Trophoblast cell (in vitro differentiated cells and primary cell): ENCODE data around the gene ORM2.

Source experiments
- DNase-seq, 2 donors: peaks; one replicate each; pipeline ENCODE4 v3.0.0-alpha.2; 2016
- H2AFZ ChIP-seq: 2 replicates; pipeline ENCODE4 v1.6.1; 2013; ENCODE audit warnings: low read length, moderate library complexity, mild to moderate bottlenecking; ENCODE audit not compliant: insufficient read depth, poor library complexity
- H2AK5ac ChIP-seq: 2 replicates; pipeline ENCODE4 v1.6.1; 2013; ENCODE audit warnings: mild to moderate bottlenecking, low read length
- H2BK120ac ChIP-seq: 2 replicates; pipeline ENCODE4 v1.6.1; 2013; ENCODE audit warnings: low read length, mild to moderate bottlenecking, moderate library complexity; ENCODE audit not compliant: insufficient read depth, poor library complexity
- H2BK12ac ChIP-seq: 2 replicates; pipeline ENCODE4 v1.6.1; 2013; ENCODE audit warnings: mild to moderate bottlenecking, low read length, moderate library complexity
- H2BK5ac ChIP-seq: 2 replicates; pipeline ENCODE4 v1.6.1; 2013; ENCODE audit warnings: low read length, low read depth, moderate library complexity, mild to moderate bottlenecking; ENCODE audit not compliant: poor library complexity
- H3K14ac ChIP-seq: 2 replicates; pipeline ENCODE4 v1.6.1; 2013; ENCODE audit warnings: mild to moderate bottlenecking, low read length
- H3K18ac ChIP-seq: 2 replicates; pipeline ENCODE4 v1.6.1; 2013; ENCODE audit warnings: mild to moderate bottlenecking, low read length
- H3K23ac ChIP-seq: 2 replicates; pipeline ENCODE4 v1.6.1; 2013; ENCODE audit warnings: low read length
- H3K27ac ChIP-seq: 2 replicates; pipeline ENCODE4 v1.5.1; 2013; ENCODE audit warnings: low read depth, mild to moderate bottlenecking, inconsistent platforms, low read length, moderate library complexity
- H3K27me3 ChIP-seq: 2 replicates; pipeline ENCODE4 v1.6.1; 2013; ENCODE audit warnings: inconsistent platforms, mild to moderate bottlenecking, low read length, moderate library complexity; ENCODE audit not compliant: insufficient read depth
- H3K36me3 ChIP-seq, 2 experiments: 1 replicate in 1 of 2; 2 replicates in 1 of 2; pipeline ENCODE4 v1.6.1; 2013; ENCODE audit warnings: low read length in 2 of 2, mild to moderate bottlenecking in 2 of 2, moderate library complexity in 1 of 2; ENCODE audit not compliant: insufficient read depth in 2 of 2, control insufficient read depth in 1 of 2
- H3K4ac ChIP-seq: 2 replicates; pipeline ENCODE4 v1.6.1; 2013; ENCODE audit warnings: low read depth, mild to moderate bottlenecking, low read length, moderate library complexity
- H3K4me1 ChIP-seq, 2 experiments: 1 replicate in 1 of 2; 2 replicates in 1 of 2; pipeline ENCODE4 v1.6.1; 2013; ENCODE audit warnings: low read length in 2 of 2, mild to moderate bottlenecking in 2 of 2, moderate library complexity in 1 of 2; ENCODE audit not compliant: insufficient read depth in 2 of 2, control insufficient read depth in 1 of 2
- H3K4me2 ChIP-seq: 2 replicates; pipeline ENCODE4 v1.6.1; 2013; ENCODE audit warnings: inconsistent platforms, mild to moderate bottlenecking, low read length, moderate library complexity
- H3K4me3 ChIP-seq: 2 replicates; pipeline ENCODE4 v1.5.1; 2013; ENCODE audit warnings: mild to moderate bottlenecking, low read depth, low read length, inconsistent platforms
- H3K79me1 ChIP-seq: one replicate; pipeline ENCODE4 v1.6.1; 2013; ENCODE audit warnings: low read length
- H3K79me2 ChIP-seq: 2 replicates; pipeline ENCODE4 v1.6.1; 2013; ENCODE audit warnings: low read length, mild to moderate bottlenecking; ENCODE audit not compliant: control insufficient read depth, insufficient read depth, poor library complexity
- H3K9ac ChIP-seq: 2 replicates; pipeline ENCODE4 v1.6.1; 2013; ENCODE audit warnings: mild to moderate bottlenecking, low read length
- H3K9me3 ChIP-seq: 2 replicates; pipeline ENCODE4 v1.6.1; 2013; ENCODE audit warnings: low read depth, mild to moderate bottlenecking, control low read depth, inconsistent platforms, low read length; ENCODE audit not compliant: insufficient read depth
- H4K12ac ChIP-seq: 2 replicates; pipeline ENCODE4 v1.6.1; 2013; ENCODE audit warnings: low read depth, mild to moderate bottlenecking, low read length, moderate library complexity
- H4K8ac ChIP-seq: 2 replicates; pipeline ENCODE4 v1.6.1; 2013; ENCODE audit warnings: low read depth, mild to moderate bottlenecking, low read length, moderate library complexity
- H4K91ac ChIP-seq: one replicate; pipeline ENCODE4 v1.6.1; 2013; ENCODE audit warnings: low read depth, mild to moderate bottlenecking, low read length, moderate library complexity
- WGBS: extraction: QIAGEN DNeasy Blood & Tissue Kit; methylation state at CpG from one replicate; pipeline ENCODE4 v1.1.7; 2013; ENCODE audit warnings: missing lambda C conversion rate; ENCODE audit not compliant: insufficient read length, insufficient coverage; ENCODE audit errors: extremely low coverage; 5-methylcytosine and 5-hydroxymethylcytosine counted together

The ORM2 gene

DNA sequence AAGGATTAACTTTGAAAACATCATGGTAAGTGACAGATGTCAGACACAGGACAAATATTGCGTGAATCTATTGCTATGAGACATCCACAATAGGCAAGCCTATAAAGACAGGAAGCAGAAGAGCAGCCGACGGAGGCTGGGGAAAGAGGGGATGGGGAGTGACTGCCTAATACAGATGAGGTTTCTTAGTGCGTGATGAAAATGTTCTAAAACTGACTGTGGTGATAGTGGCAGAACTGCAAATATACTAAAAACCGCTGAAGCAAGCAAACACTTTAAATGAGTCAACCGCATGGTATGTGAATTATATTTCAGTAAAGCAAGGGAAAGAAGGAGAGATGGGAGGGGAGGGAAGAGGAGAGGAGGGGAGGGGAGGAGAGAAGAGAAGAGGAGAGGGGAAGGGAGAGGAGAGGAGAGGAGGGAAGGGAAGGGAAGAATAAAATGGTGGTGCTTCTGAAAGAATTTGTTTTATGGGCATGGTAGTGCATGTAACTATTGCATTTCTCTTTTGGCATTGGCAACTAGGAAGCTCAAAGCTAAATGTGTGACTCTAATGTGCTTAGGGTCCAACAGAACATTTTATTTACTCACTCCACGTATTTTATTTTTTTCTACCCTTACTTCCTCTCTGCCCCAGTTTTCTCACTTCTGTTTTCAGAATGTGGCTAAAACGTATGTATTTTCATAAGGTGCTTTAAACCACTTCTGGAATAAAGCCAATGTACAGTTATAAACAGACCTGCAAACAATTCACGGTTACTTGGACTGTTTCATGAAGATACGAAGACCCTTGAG lies 36.9 kb downstream of the ORM2 start:
- H3K36me3 ChIP-seq: peaks cover 25 to 33% of the 10 kb centered on the region in 2 experiments
- H3K18ac ChIP-seq: no peak overlapping the region
- no peak overlapping the region for H3K4me3 ChIP-seq
- H3K79me2 ChIP-seq: no peaks in the 10 kb centered on the region
- no peak overlapping the region for H4K8ac ChIP-seq
- peaks cover 0 to 3% of the 10 kb centered on the region in 2 experiments for H3K4me1 ChIP-seq
- H3K14ac ChIP-seq: no peak overlapping the region
- H2BK5ac ChIP-seq: no peak overlapping the region
- no peak overlapping the region for H2AFZ ChIP-seq
- no peak overlapping the region for H3K9ac ChIP-seq
- no CpG with 5 or more reads among the region's 10 CpGs for WGBS
- H3K4me2 ChIP-seq: no peak overlapping the region
- no peaks in the 10 kb centered on the region for H3K79me1 ChIP-seq
- H3K27ac ChIP-seq: no peak overlapping the region
- H4K91ac ChIP-seq: no peak overlapping the region
- no peak overlapping the region for H3K23ac ChIP-seq
- H4K12ac ChIP-seq: no peak overlapping the region
- H3K4ac ChIP-seq: no peak overlapping the region
- H3K27me3 ChIP-seq: no peaks in the 10 kb centered on the region
- no peak overlapping the region for H2BK12ac ChIP-seq
- no peak overlapping the region for H2BK120ac ChIP-seq
- no peak overlapping the region for H2AK5ac ChIP-seq
- DNase-seq: peak in 1 of 2 donors; percentile 36
- H3K9me3 ChIP-seq: no peaks in the 10 kb centered on the region

DNA sequence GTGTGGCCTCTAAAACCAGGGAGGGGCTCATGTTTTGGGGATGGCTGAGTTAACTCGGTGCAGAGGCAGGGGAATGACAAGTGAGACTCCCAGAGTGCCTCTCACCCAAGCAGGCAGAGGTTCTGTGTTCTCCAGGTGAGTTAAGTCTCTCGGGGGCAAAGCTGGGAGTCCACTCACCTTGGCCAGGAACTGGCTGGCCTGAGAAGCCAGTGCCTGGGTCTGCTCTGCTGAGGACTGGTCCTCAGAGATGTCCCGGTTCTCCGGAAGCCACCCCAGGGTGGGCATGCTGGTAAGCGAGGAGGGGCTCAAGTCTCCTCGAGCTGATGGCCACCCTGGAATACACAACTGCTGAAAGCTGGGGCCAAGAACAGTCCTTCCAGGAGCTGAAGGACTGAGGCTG lies 37.7 kb downstream of the ORM2 start:
- H3K18ac ChIP-seq: no peak overlapping the region
- H4K12ac ChIP-seq: no peak overlapping the region
- no peaks in the 10 kb centered on the region for H3K9me3 ChIP-seq
- no peak overlapping the region for H2BK120ac ChIP-seq
- no peak overlapping the region for H3K4me3 ChIP-seq
- DNase-seq: no peak
- H2BK5ac ChIP-seq: no peak overlapping the region
- peaks cover 2 to 9% of the 10 kb centered on the region in 2 experiments for H3K4me1 ChIP-seq
- H2BK12ac ChIP-seq: no peak overlapping the region
- no peak overlapping the region for H4K91ac ChIP-seq
- no peaks in the 10 kb centered on the region for H3K79me1 ChIP-seq
- no peak overlapping the region for H3K23ac ChIP-seq
- no peaks in the 10 kb centered on the region for H3K27me3 ChIP-seq
- no peak overlapping the region for H2AK5ac ChIP-seq
- peaks cover 18 to 25% of the 10 kb centered on the region in 2 experiments for H3K36me3 ChIP-seq
- no peak overlapping the region for H3K27ac ChIP-seq
- no peak overlapping the region for H3K4me2 ChIP-seq
- H4K8ac ChIP-seq: no peak overlapping the region
- no CpG with 5 or more reads among the region's 6 CpGs for WGBS
- no peak overlapping the region for H3K4ac ChIP-seq
- no peak overlapping the region for H3K14ac ChIP-seq
- H3K79me2 ChIP-seq: no peaks in the 10 kb centered on the region
- H3K9ac ChIP-seq: no peak overlapping the region
- H2AFZ ChIP-seq: no peak overlapping the region

DNA sequence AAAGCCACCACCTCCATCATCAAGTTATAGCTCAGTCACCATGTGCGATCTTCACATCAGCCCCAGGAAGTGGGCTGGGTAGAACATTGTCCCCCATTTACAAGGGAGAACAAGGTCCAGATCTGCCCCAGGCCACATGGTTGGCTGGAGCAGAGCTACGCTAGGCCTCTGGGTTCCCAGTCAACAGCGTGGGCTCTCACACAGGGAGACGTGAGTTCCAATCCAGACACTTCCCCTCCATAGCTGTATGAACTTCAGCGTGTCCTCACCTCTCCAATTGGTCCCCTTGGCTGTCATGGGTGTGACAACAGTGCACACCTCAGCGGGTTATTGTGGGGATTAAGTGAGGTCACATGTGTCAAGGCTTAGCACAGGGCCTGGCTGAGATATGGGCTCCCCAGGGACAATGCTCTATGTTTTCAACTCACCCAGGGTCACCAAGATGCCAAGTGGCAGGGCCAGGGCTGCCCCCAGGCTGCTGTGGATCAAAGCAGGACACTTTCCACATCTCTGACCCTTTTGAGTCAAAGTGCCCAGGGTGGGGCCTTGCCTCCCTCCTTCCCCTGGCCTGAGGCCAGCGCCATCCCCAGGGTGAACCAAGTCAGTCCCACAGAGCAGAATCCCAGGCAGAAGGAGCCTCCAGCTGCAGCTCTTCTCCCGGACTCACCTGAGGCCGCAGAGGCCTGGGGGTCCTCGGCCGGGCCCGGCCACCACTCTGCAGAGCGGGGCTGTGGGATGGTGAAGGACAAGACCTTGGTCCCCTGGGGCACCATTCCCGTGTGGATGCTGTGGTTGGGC lies 38.3 kb downstream of the ORM2 start:
- Histone ChIP-seq H3K4ac (no peak overlapping the region), H3K36me3 (peaks cover 18 to 22% of the 10 kb centered on the region in 2 experiments), H4K12ac (no peak overlapping the region), H2AFZ (no peak overlapping the region), H4K8ac (no peak overlapping the region), H3K9ac (no peak overlapping the region), H3K23ac (no peak overlapping the region), H2BK120ac (no peak overlapping the region), H3K27ac (no peak overlapping the region), H2BK12ac (no peak overlapping the region), H3K4me1 (peaks cover 2 to 11% of the 10 kb centered on the region in 2 experiments), H3K18ac (no peak overlapping the region), H3K4me3 (no peak overlapping the region), H3K14ac (no peak overlapping the region), H4K91ac (no peak overlapping the region), H3K9me3 (no peaks in the 10 kb centered on the region), H3K27me3 (no peaks in the 10 kb centered on the region), H3K79me2 (no peaks in the 10 kb centered on the region), H2BK5ac (no peak overlapping the region), H3K79me1 (no peaks in the 10 kb centered on the region), H3K4me2 (no peak overlapping the region), H2AK5ac (no peak overlapping the region)
- DNase-seq: no peak
- WGBS: no CpG with 5 or more reads among the region's 14 CpGs

DNA sequence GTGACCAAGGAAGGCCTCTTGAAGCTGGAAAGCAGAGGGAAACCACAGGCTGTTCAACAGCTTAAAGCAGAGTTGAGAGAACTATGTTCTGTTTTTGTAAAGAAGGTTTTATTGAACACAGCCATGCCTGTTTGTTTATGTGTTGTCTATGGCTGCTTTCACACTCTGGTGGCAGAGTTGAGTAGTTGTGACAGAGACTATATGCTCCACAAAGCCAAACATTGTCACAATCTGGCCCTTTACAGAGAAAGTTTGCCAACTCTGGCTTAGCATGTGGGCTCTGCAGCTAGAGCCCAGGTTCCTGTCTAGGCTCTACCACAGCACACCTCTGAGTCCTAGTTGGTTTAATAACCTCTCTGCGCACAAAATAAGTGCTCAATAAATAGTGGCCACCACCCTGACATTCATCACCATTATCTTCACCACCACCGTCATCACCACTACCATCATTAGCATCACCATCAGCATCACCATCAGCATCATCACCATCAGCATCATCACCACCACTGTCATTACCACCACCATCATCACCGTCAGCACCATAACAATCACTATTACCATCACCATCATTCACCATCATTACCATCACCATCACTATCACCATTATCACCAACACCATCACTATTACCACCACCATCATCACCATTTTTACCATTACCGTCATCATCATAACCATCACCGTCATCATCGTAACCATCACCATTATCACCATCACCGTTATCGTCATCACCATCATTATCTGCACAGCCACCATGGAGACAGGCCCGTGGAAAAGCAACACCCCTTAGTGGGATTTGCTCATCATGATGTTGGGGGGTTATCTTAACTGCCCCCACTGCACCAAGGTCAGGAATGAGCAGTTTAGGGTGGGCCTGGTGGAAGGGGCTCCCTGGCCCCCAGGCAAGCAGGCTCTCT lies 39.8 kb downstream of the ORM2 start:
- WGBS: 100% methylated on average over 4 of the region's 9 CpGs
- Histone ChIP-seq H2BK12ac (no peak overlapping the region), H4K91ac (no peak overlapping the region), H3K36me3 (peaks cover 27 to 30% of the 10 kb centered on the region in 2 experiments), H4K12ac (no peak overlapping the region), H3K9ac (no peak overlapping the region), H3K9me3 (no peaks in the 10 kb centered on the region), H4K8ac (no peak overlapping the region), H2AFZ (no peak overlapping the region), H3K14ac (no peak overlapping the region), H3K4me1 (peaks cover 2 to 9% of the 10 kb centered on the region in 2 experiments), H3K18ac (no peak overlapping the region), H2AK5ac (no peak overlapping the region), H2BK5ac (no peak overlapping the region), H3K27me3 (no peaks in the 10 kb centered on the region), H3K4me3 (no peak overlapping the region), H3K27ac (no peak overlapping the region), H2BK120ac (no peak overlapping the region), H3K4ac (no peak overlapping the region), H3K79me2 (no peaks in the 10 kb centered on the region), H3K23ac (no peak overlapping the region), H3K4me2 (no peak overlapping the region), H3K79me1 (no peaks in the 10 kb centered on the region)
- no peak for DNase-seq
